ENCODE results near the gene CAVIN4.

CAVIN4 gene

DNA sequence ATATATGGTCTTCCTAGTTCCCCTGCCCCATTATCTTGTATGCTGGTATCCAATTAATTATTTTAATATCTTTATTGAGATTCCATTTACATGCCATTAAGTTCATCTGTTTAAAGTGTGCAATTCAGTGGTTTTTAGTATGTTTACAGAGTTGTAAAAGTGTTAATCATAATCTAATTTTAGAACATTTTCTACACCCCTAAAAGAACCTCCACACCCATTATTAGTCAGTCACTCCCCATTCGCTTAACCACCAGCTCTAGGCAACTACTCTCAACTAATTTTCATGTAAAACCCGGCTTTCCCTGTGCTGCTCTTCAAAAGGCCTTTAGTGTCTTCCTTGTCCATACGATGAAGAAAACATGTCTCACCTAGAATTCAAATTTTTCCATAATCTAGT is 20.8 kb upstream of the CAVIN4 start:
- no peak overlapping the region for H3K4me3 ChIP-seq (ENCODE audit: low read depth, low read length)
- TF ChIP-seq, protein P1, sequence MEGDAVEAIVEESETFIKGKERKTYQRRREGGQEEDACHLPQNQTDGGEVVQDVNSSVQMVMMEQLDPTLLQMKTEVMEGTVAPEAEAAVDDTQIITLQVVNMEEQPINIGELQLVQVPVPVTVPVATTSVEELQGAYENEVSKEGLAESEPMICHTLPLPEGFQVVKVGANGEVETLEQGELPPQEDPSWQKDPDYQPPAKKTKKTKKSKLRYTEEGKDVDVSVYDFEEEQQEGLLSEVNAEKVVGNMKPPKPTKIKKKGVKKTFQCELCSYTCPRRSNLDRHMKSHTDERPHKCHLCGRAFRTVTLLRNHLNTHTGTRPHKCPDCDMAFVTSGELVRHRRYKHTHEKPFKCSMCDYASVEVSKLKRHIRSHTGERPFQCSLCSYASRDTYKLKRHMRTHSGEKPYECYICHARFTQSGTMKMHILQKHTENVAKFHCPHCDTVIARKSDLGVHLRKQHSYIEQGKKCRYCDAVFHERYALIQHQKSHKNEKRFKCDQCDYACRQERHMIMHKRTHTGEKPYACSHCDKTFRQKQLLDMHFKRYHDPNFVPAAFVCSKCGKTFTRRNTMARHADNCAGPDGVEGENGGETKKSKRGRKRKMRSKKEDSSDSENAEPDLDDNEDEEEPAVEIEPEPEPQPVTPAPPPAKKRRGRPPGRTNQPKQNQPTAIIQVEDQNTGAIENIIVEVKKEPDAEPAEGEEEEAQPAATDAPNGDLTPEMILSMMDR (IDR thresholded peaks at IDR 0.05; ENCODE audit: low read depth, low read length, missing control alignments): no peak
- in situ Hi-C loops (cut with HindIII; ENCODE audit: low sequenced_read_pairs): no loop called here
- DNase-seq (ENCODE audit: low read depth): no peak

DNA sequence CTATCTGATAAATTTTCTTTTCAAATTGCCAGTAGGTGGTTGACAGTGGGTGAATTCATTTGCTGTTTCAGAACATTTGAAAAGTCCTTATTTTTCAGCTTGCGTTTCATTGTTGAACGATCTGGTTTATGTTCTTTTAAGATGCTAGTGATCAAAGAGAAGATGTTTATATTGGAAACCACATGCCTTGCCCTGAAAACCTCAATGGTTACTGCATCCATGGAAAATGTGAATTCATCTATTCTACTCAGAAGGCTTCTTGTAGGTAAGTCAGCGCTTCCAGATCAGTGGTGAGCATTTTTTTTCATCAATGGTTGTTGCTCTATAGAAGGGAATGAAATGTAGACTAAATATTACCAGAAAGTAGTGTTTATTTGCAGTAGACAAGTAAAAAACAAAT is 16.6 kb upstream of the CAVIN4 start:
- TF ChIP-seq, protein P1 (IDR thresholded peaks at IDR 0.05; ENCODE audit: low read depth, low read length, missing control alignments): no peak
- DNase-seq (ENCODE audit: low read depth): peak; percentile 86
- in situ Hi-C loops (cut with HindIII; ENCODE audit: low sequenced_read_pairs): no loop called here

DNA sequence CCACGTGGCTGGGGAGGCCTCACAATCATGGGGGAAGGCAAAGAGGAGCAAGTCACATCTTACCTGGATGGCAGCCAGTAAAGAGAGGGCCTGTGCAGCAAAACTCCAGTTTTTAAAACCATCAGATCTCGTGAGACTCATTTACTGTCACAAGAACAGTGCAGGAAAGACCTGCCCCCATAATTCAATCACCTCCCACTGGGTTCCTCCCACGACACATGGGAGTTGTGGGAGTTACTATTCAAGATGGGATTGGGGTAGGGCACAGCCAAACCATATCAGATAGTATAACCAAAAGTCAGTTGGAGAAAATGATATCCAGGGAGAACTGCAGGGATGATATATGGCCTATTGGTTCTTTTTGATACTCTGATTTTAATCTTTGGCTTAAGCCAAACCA is 10.0 kb upstream of the CAVIN4 start:
- in situ Hi-C loops (cut with HindIII; ENCODE audit: low sequenced_read_pairs): no loop called here
- no peak overlapping the region for H3K4me3 ChIP-seq (ENCODE audit: low read depth, low read length)
- no peak for DNase-seq (ENCODE audit: low read depth)
- TF ChIP-seq, protein P1 (IDR thresholded peaks at IDR 0.05; ENCODE audit: low read depth, low read length, missing control alignments): no peak

More for the DNA sequence above, 16.6 kb upstream of the CAVIN4 start:
- H3K4me3 ChIP-seq (ENCODE audit: low read depth, low read length): no peak overlapping the region

DNA sequence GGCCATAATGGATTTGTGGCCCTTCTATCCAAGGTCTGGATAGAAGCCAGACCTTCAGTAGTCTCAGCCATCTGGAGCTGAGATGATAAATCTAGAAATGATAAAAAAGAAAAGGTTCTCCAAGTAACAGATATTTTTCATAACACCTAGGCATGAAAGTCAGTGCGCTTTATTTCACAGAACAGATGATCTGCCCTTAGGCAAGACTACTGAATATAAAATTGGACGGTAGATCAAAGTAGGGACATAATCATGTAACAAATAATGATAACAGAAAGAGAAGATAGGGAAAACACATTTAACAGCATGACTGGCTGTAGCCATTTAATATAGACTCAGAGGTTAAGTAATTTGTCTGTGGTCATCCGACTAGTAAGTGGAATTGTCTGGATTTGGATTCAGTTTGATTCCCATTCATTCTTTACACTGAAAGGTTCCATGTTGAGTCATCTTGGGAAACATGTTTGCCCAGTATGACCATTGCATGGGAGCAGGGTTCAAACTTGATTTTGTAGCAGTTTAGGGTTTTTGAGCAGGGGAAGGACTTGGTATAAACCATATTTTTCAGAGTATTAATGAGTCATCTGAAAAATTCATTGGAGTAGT is 4.1 kb upstream of the CAVIN4 start:
- no peak overlapping the region for H3K4me3 ChIP-seq (ENCODE audit: low read depth, low read length)
- no peak for DNase-seq (ENCODE audit: low read depth)
- in situ Hi-C loops (cut with HindIII; ENCODE audit: low sequenced_read_pairs): no loop called here
- TF ChIP-seq, protein P1 (IDR thresholded peaks at IDR 0.05; ENCODE audit: low read depth, low read length, missing control alignments): no peak

DNA sequence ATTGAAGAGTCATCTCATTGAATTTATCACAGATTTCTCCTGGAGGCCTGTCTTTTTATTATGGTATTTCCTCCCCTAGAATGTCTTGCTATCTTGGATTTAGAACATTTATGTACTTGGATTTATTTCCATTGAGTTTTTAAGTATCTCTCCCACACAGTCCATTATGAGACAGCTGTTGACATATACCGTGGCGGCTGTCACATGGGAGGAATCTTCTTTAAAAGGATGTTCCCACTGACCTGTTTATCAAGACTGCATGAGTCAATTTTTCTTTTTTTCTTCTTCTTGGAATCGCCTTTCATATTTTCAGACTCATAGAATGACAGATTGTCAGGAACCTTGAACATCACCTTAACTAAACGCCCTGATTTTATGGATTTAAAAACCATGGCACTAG is 2.9 kb upstream of the CAVIN4 start:
- no peak for DNase-seq (ENCODE audit: low read depth)
- TF ChIP-seq, protein P1 (IDR thresholded peaks at IDR 0.05; ENCODE audit: low read depth, low read length, missing control alignments): no peak
- no peak overlapping the region for H3K4me3 ChIP-seq (ENCODE audit: low read depth, low read length)
- in situ Hi-C loops (cut with HindIII; ENCODE audit: low sequenced_read_pairs): loop anchor here (25.0 kb wide), 1 partner anchor 263 kb away; no protein-coding TSS in a partner anchor

DNA sequence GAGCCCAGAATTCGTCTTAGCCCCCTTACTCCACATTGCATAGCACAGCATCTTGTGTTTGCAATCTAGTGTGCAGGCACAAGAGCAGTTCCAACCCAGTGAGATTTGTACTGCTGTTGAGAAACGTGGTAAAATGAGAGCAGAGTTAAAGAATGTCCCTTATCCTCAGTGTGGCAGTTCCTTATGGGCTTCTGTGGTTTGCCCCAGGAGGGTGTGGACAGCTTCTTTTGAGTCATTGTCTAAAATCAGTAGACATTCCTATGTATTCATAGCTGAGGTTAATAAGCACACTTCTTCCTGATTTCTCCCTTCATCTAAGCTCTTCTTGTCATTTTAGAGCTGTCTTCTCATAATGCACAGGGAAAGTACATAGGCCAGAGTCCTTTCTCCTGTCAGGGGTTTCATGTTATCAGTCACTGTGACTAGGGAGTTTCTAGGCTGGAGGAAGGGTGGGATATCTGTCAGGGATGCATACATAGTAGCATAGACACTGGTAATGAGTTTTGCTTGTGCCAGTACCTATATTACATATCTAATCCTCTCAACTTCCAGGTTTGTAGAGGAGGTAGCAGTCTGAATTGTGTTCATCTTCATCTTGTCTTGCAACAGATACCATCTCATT is 2.0 kb upstream of the CAVIN4 start:
- no peak overlapping the region for H3K4me3 ChIP-seq (ENCODE audit: low read depth, low read length)
- in situ Hi-C loops (cut with HindIII; ENCODE audit: low sequenced_read_pairs): loop anchor here (25.0 kb wide), 1 partner anchor 264 kb away; no protein-coding TSS in a partner anchor
- no peak for DNase-seq (ENCODE audit: low read depth)
- TF ChIP-seq, protein P1 (IDR thresholded peaks at IDR 0.05; ENCODE audit: low read depth, low read length, missing control alignments): no peak
